Activated naive CD8-positive, alpha-beta T cell treated with anti-CD3 and anti-CD28 coated beads, Interleukin-2, amount 10 ng/mL, durations not matched to agents 7 days and 5 days (primary cell): ENCODE data around the gene MAB21L1. TPM values are rescaled to one million over a fixed set of nuclear protein-coding genes. Genes with fewer than 3 reads are reported as not detected.

Experiments used
- ATAC-seq: fragments of 150-1000 bp; cut with Tn5 transposase; one replicate; pipeline ENCODE4 v1.10.0; 2021; ENCODE audit warnings: low read depth, moderate library complexity
- POLR2A ChIA-PET: fragments of 350-600 bp; sonication (Branson Sonifier 250); formaldehyde crosslinking; loops from one replicate; lab custom pipeline; 2021; ENCODE audit warnings: antibody characterized with exemption; lab: Charles Lee
- DNase-seq: peaks from one replicate; pipeline ENCODE4 v3.0.0; 2021
- H3K27ac Mint-ChIP-seq: one replicate; pipeline ENCODE4 v1.8.0; 2022; ENCODE audit warnings: mild to moderate bottlenecking, mixed read lengths
- H3K27me3 Mint-ChIP-seq: one replicate; pipeline ENCODE4 v1.8.0; 2022; ENCODE audit warnings: mild to moderate bottlenecking, moderate library complexity, mixed read lengths
- H3K36me3 Mint-ChIP-seq: one replicate; pipeline ENCODE4 v1.8.0; 2021; ENCODE audit warnings: mild to moderate bottlenecking, mixed read lengths
- H3K4me1 Mint-ChIP-seq: one replicate; pipeline ENCODE4 v1.8.0; 2021; ENCODE audit warnings: mixed read lengths
- H3K4me3 Mint-ChIP-seq: one replicate; pipeline ENCODE4 v1.8.0; 2022; ENCODE audit warnings: mild to moderate bottlenecking, moderate library complexity, mixed read lengths
- H3K9me3 Mint-ChIP-seq: one replicate; pipeline ENCODE4 v1.8.0; 2021; ENCODE audit warnings: mixed read lengths
- total RNA-seq, 2 experiments: library from RNA; stranded (reverse); gene quantifications; one replicate each; pipeline ENCODE4 v1.2.3, GENCODE V29; 2021

MAB21L1 gene
- total RNA-seq, 2 experiments from 2014 or later = 0.09 TPM; not detected in 1

- H3K9me3 Mint-ChIP-seq = no peaks in the 10 kb centered on the region
- POLR2A ChIA-PET = no interaction called here
- no peaks in the 10 kb centered on the region for H3K4me1 Mint-ChIP-seq
- no peak overlapping the region for H3K4me3 Mint-ChIP-seq
- ATAC-seq (no peak), DNase-seq (no peak)
- H3K27ac Mint-ChIP-seq = no peak overlapping the region
- H3K27me3 Mint-ChIP-seq = no peaks in the 10 kb centered on the region
- no peaks in the 10 kb centered on the region for H3K36me3 Mint-ChIP-seq
Observed at GRCh38 chr13:35455022-35455421, 21.5 kb downstream of the MAB21L1 start.

GRCh38 chr13:35449821-35450220 lies 26.7 kb downstream of the MAB21L1 start:
- H3K4me1 Mint-ChIP-seq = no peaks in the 10 kb centered on the region
- ATAC-seq = no peak
- DNase-seq = no peak
- POLR2A ChIA-PET = no interaction called here
- no peaks in the 10 kb centered on the region for H3K9me3 Mint-ChIP-seq
- H3K36me3 Mint-ChIP-seq = no peaks in the 10 kb centered on the region
- H3K27me3 Mint-ChIP-seq = no peaks in the 10 kb centered on the region
- no peak overlapping the region for H3K27ac Mint-ChIP-seq
- no peak overlapping the region for H3K4me3 Mint-ChIP-seq

- Mint-ChIP-seq H3K27me3 (no peaks in the 10 kb centered on the region), H3K27ac (no peak overlapping the region), H3K4me1 (no peaks in the 10 kb centered on the region), H3K36me3 (no peaks in the 10 kb centered on the region), H3K4me3 (no peak overlapping the region), H3K9me3 (no peaks in the 10 kb centered on the region)
- DNase-seq = no peak
- ATAC-seq = no peak
- POLR2A ChIA-PET = no interaction called here
Observed at GRCh38 chr13:35448465-35448864, 28.0 kb downstream of the MAB21L1 start.
